Measurements from ENCODE around the gene SNRNP27.
"Not testable (repeated sequence)": the region's sequence is repeated elsewhere in the genome, so short reads cannot be mapped to it uniquely, and the experiment has no call there.

The SNRNP27 gene

DNA sequence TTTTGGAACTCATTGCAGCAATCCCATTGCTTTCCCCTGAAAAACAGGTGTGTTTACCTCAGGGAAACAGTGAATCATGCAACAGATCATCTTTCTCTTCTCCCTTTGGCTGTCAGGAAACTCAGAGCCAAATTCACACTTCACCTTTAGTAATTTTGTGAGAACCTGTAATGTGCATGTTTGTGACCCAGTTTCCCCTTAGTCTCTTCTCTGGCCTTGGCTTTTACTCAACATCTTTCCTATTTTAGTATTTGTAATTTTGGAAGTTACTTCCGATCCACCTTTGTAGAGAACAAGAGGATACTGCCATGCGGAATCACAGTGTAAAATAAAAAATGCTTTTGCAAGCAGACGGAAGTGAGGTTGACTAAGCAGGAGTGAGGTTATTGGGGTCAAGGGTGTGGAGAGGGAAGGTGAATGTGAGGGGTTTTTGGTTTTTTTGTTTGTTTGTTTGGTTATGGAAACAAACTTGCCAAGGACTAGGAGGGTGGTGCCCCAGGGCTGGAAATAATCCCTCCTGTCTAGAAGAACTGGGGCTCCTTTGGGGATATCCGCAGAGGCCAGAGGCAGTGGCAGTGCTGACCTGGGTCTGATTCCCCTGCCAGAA, 53.7 kb downstream of the SNRNP27 start:
- DNase-seq, result no peak

GRCh38 chr2:69948032-69948962, 54.5 kb downstream of the SNRNP27 start:
- no peak for DNase-seq

GRCh38 chr2:69948963-69949645, 55.3 kb downstream of the SNRNP27 start:
- no peak for DNase-seq

DNA sequence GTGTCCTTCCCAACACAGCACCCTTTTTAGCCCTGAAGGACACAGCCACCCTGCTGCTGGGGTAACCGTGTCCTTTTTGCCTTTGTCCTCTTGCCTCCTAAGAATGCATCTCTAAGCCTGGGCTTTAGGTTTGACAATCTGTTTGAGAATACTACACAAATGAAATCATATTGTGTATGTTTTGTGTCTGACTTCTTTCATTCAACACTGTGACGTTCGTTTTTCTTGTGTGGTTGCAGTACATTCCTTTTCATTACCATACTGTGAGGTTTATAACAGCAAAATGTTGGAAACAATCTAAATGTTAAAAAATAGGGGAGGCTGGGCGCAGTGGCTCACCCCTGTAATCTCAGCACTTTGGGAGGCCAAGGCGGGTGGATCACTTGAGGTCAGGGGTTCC, 56.5 kb downstream of the SNRNP27 start:
- DNase-seq, result no peak

DNA sequence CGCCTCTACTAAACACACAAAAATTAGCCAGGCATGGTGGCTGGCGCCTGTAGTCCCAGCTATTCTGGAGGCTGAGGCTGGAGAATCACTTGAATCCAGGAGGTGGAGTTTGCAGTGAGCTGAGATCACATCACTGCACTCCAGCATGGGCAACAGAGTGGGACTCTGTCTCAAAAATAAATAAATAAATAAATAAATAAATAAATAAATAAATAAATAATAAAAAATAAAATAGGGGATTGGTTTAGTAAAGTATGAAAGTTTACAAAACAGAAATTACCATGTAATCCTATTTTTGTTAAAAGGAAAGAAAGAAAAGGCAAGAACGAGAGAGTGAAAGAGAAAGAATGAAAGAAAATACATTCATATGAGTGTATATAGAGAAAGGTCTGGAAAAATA, 56.9 kb downstream of the SNRNP27 start:
- DNase-seq, result not testable (repeated sequence)

GRCh38 chr2:69952336-69953115, 58.8 kb downstream of the SNRNP27 start:
- no peak for DNase-seq

DNA sequence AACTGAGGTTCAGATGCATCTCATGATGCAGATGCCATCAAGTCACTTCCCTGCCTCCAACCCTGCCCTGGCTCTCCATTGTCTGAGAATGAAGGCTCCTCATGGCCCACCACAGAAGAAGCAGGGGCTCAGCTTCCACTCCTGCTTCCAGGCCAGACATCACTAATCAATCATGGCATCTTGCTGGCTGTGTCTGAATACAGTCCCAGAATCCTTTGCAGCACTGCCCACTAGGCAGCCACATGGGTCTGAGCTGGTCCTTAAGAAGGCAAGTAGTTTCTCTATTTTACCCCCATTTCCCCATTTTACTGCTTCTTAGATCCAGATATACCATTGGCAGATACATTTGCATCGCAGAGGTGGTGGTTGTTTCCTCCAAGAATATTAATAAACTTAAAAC, 60.3 kb downstream of the SNRNP27 start:
- DNase-seq, result no peak
